Measurements from ENCODE around the gene KCNT1. TPM values are rescaled to one million over a fixed set of nuclear protein-coding genes. Genes with fewer than 3 reads are reported as not detected.
"Not testable (repeated sequence)": the region's sequence is repeated elsewhere in the genome, so short reads cannot be mapped to it uniquely, and the experiment has no call there.

Gene KCNT1
- not detected in 2 replicates for total RNA-seq (2014; rRNA removed; shearing (Covaris generic); ENCODE audit: low replicate concordance)

DNA sequence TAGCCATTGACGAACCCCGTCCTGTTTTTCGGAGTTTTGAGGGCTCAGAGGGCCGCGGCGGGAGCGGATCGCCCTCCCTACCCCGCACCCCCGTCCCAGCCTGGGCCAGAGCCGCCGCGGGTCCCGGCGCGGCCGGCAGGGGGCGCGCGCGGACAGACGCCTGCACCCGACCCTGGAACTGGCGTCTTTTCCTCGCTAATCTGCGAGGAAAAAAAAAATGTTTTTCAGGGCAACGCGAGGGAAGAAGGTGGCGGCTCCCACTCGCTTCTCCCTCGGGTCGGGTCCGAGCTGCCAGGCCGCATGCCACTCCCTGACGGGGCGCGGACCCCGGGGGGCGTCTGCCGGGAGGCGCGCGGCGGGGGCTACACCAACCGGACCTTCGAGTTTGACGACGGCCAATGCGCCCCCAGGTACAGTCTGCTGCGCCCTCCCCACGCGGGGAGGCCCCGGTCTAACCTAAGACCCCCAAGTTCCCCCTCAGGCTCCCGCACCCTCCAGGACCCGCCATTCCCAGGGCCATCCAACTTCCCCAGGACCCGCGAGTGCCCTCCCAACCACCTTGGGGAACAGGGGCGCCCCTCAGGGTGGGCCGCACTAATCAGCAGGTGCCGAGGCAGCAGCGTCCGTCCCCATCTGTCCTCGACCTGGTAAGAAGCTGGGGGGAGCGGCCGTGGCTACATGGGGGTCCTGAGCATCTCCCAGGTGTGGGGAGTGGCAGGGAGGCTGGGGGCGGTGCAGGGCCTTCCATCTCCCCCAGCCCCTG lies at the start of gene KCNT1:
Gene KCNT1 (plus strand): TSS at position 227 of the 763 bp plus-strand sequence. CDS start 74 bp downstream, at position 301.
- DNase-seq = peak; percentile 46
- Histone ChIP-seq H3K36me3 (no peaks in the 10 kb centered on the region), H3K9me3 (no peaks in the 10 kb centered on the region), H3K4me3 (peak within 1 kb of the TSS; percentile 26; the same call in 1 of the 2 replicates), H3K27me3 (no peaks in the 10 kb centered on the region)

GRCh38 chr9:135655317-135655716 lies 46.7 kb upstream of the KCNT1 start:
- no peaks in the 10 kb centered on the region for H3K36me3 ChIP-seq
- H3K27me3 ChIP-seq = no peaks in the 10 kb centered on the region
- no peaks in the 10 kb centered on the region for H3K9me3 ChIP-seq
- DNase-seq = no peak
- H3K4me3 ChIP-seq = no peak overlapping the region

DNA sequence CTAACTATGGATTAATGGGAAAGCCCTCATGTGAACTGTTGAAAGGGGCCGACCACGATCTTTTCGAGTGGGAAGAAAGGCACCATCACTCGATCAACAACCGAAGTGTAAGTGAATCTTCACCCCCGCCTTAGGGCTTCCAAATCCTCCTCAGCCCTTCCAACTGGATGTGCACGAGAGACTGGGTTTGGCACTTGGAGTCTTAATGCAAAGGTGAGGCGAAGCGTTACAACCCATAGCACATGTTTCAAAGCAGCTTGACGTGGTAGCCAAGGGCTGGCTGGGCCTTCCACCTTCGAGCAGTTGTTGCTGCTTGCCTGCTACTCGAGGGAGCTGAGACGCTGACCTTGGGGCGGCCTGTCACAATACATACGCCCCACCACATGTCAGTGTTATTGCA lies 44.6 kb upstream of the KCNT1 start:
- no peak overlapping the region for H3K4me3 ChIP-seq
- H3K27me3 ChIP-seq = no peaks in the 10 kb centered on the region
- no peaks in the 10 kb centered on the region for H3K36me3 ChIP-seq
- no peak for DNase-seq
- no peaks in the 10 kb centered on the region for H3K9me3 ChIP-seq

DNA sequence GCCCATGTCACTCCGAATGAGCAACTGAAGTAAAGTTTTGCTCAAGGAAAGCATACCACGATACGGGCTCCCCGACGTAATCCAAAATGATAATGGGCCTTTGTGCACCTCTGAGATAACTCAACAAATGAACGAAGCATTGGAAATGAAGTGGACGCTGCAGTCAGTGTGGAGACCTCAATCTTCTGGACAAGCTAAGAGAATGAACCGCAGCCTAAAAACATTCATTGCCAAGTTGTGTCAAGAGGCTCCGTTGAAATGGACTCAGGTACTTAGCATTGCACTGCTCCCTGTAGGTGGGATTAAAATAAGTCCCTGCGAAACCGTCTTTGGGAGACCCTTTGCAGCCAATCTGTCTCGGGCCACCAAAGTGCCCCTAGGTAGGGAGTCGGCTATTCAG lies 42.7 kb upstream of the KCNT1 start:
- Histone ChIP-seq H3K9me3 (no peaks in the 10 kb centered on the region), H3K27me3 (no peaks in the 10 kb centered on the region), H3K36me3 (no peaks in the 10 kb centered on the region), H3K4me3 (no peak overlapping the region)
- DNase-seq = no peak

DNA sequence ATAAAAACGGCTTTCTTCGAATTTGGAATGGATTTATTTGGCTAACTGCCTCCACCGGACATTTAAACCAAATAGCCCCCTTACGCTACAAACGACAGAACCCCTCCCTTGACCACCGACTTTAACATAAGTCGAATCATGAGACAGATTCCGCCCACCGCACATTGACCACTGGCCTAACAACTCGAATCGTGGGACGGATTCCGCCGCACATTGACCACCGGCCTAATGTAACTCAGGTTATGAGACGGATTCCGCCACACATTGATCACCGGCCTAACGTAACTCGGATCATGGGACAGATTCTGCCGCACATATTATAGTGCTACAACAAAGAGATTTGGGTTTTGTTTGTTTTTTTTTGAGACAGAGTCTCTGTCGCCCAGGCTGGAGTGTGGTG lies 41.6 kb upstream of the KCNT1 start:
- H3K27me3 ChIP-seq = no peaks in the 10 kb centered on the region
- H3K4me3 ChIP-seq = no peak overlapping the region
- DNase-seq = no peak
- no peaks in the 10 kb centered on the region for H3K9me3 ChIP-seq
- H3K36me3 ChIP-seq = no peaks in the 10 kb centered on the region

GRCh38 chr9:135661816-135662560 lies 40.0 kb upstream of the KCNT1 start:
- Histone ChIP-seq H3K36me3 (no peaks in the 10 kb centered on the region), H3K4me3 (no peak overlapping the region), H3K9me3 (no peaks in the 10 kb centered on the region), H3K27me3 (no peaks in the 10 kb centered on the region)
- DNase-seq = no peak

GRCh38 chr9:135662758-135663450 lies 39.1 kb upstream of the KCNT1 start, which contains the start of gene LCN9:
Gene LCN9 (plus strand): TSS chr9:135663309. CDS start chr9:135663322, 13 bp downstream.
- no peak within 1 kb of the TSS for H3K4me3 ChIP-seq
- peak; percentile 22 for DNase-seq
- H3K27me3 ChIP-seq = no peaks in the 10 kb centered on the region
- H3K36me3 ChIP-seq = no peaks in the 10 kb centered on the region
- H3K9me3 ChIP-seq = no peaks in the 10 kb centered on the region

DNA sequence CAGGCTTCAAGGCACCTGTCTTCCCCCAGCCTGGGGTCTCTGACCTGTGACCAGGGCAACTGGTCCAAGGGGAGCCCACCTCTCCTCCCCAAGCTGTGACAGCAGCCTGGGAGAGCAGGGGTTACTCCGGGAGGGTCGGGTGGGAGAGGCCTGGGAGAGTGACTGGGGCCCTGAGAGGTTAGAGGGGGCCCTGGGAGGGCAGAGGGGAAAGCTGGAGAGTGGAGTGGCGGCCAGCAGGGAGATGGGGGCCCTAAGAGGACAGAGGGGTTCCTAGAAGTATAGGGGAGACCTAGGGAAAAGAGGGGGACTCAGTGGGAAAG lies 38.6 kb upstream of the KCNT1 start:
- H3K9me3 ChIP-seq = no peaks in the 10 kb centered on the region
- no peaks in the 10 kb centered on the region for H3K27me3 ChIP-seq
- H3K4me3 ChIP-seq = no peak overlapping the region
- no peak for DNase-seq
- H3K36me3 ChIP-seq = no peaks in the 10 kb centered on the region

GRCh38 chr9:135663857-135664256 lies 38.1 kb upstream of the KCNT1 start:
- DNase-seq = no peak
- Histone ChIP-seq H3K27me3 (no peaks in the 10 kb centered on the region), H3K4me3 (no peak overlapping the region), H3K9me3 (no peaks in the 10 kb centered on the region), H3K36me3 (no peaks in the 10 kb centered on the region)

DNA sequence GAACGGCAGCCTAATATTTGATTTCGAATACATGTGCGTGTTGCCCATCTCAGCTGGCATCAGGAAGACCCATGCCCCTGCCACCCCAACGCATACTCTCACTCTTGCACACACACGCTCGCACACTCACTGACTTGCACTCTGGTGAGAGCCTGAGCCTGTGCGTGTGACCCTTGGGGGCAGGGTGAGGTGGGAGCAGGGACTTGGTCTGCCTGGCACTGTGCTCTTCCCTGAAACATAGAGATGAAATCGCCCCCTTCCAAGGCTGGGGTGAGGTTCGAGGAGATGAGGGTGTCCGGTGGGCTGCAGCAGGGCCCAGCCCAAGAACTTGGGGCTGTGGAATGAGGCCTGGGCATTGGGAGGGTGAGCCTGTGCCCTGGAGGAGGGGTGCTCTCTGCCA lies 37.7 kb upstream of the KCNT1 start:
- H3K4me3 ChIP-seq = no peak overlapping the region
- H3K27me3 ChIP-seq = no peaks in the 10 kb centered on the region
- no peak for DNase-seq
- H3K9me3 ChIP-seq = no peaks in the 10 kb centered on the region
- H3K36me3 ChIP-seq = no peaks in the 10 kb centered on the region

- no peak overlapping the region for H3K4me3 ChIP-seq
- DNase-seq = no peak
- no peaks in the 10 kb centered on the region for H3K27me3 ChIP-seq
- H3K9me3 ChIP-seq = no peaks in the 10 kb centered on the region
- no peaks in the 10 kb centered on the region for H3K36me3 ChIP-seq
These were observed 36.9 kb upstream of the KCNT1 start for GRCh38 chr9:135664801-135665794.

GRCh38 chr9:135665795-135666189 lies 36.2 kb upstream of the KCNT1 start:
- H3K9me3 ChIP-seq = no peaks in the 10 kb centered on the region
- no peaks in the 10 kb centered on the region for H3K36me3 ChIP-seq
- no peak overlapping the region for H3K4me3 ChIP-seq
- DNase-seq = no peak
- H3K27me3 ChIP-seq = no peaks in the 10 kb centered on the region

DNA sequence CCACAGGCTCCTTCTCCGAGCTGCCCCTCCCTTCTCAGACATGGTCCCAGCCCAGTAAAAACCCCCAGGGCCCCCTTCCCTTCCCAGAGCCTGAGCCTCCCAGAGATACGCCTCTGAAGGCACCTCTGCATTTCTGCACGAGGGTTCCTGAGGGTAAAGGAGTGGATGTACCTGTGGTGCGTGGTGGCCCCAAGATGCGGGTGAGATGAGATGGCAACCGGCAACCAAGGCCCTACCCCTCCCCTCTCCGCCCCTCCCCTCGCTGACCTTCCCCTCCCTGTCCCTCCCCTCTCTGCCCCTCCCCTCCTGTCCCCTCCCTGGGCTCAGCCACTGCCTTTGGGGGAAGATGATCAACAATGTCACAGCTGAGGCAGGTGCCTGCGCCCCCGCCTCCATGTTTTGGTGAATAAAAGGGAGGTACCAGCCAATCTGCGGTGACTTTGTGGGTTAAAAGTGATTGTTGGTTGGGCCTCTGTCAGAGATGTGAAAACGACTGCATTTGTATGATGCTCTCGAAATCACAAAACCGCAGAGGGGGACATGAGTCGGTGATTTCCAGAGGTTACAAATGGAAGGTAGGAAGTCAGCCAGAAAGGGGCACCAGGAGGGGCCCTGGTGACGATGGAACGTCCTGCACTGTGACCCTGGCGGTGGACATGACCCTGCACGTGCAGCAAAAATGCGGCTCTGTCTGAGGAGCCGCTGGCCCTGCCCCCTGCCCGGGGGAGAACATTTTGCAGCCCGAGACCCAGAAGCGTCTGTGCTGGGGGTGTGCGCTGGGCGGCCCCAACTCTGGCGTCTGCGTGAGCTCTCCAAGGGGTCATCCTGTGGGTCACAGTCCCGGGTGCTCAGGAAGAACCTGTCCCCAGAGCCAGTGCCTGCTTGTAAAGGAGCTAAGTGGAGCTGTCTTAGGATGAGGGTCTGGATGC lies 35.2 kb upstream of the KCNT1 start:
- H3K9me3 ChIP-seq = no peaks in the 10 kb centered on the region
- no peak for DNase-seq
- no peak overlapping the region for H3K4me3 ChIP-seq
- no peaks in the 10 kb centered on the region for H3K36me3 ChIP-seq
- H3K27me3 ChIP-seq = no peaks in the 10 kb centered on the region

GRCh38 chr9:135667463-135668001 lies 34.5 kb upstream of the KCNT1 start:
- Histone ChIP-seq H3K36me3 (no peaks in the 10 kb centered on the region), H3K9me3 (no peaks in the 10 kb centered on the region), H3K27me3 (0 out of 2 replicates have a peak, but pooled peaks cover 5% of the 10 kb centered on the region), H3K4me3 (no peak overlapping the region)
- DNase-seq = no peak

DNA sequence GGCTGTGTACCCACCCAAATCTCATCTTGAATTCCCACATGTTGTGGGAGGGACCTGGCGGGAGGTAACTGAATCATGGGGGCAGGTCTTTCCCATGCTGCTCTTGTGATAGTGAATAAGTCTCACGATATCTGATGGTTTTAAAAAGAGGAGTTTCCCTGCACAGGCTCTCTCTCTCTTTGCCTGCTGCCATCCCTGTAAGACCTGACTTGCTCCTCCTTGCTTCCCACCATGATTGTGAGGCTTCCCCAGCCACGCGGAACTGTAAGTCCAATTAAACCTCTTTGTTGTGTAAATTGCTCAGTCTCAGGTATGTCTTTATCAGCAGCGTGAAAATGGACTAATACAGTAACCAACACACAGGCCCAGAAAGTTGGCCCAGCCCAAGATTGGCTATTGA lies 33.0 kb upstream of the KCNT1 start:
- H3K9me3 ChIP-seq, H3K4me3 ChIP-seq, DNase-seq, H3K27me3 ChIP-seq, H3K36me3 ChIP-seq: not testable (repeated sequence)

Data from MG63 (cell line).